Measurements from ENCODE around the gene IL1RL2. TPM values are rescaled to one million over a fixed set of nuclear protein-coding genes. Genes with fewer than 3 reads are reported as not detected.

Gene IL1RL2
- total RNA-seq, 1 experiment from 2014 or later, result not detected

DNA sequence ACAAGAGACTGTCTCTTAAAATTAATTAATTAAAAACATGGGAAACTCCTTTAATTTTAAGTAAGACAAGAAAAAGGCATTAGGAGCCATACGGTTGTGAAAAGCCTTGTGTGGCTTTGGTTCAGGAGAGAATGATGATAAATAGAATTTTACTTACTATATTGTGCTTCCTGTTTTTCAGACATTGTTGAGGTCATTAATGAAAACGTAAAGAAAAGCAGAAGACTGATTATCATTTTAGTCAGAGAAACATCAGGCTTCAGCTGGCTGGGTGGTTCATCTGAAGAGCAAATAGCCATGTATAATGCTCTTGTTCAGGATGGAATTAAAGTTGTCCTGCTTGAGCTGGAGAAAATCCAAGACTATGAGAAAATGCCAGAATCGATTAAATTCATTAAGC lies 10.7 kb upstream of the IL1RL2 start (continued):
- TF ChIP-seq, protein P1, sequence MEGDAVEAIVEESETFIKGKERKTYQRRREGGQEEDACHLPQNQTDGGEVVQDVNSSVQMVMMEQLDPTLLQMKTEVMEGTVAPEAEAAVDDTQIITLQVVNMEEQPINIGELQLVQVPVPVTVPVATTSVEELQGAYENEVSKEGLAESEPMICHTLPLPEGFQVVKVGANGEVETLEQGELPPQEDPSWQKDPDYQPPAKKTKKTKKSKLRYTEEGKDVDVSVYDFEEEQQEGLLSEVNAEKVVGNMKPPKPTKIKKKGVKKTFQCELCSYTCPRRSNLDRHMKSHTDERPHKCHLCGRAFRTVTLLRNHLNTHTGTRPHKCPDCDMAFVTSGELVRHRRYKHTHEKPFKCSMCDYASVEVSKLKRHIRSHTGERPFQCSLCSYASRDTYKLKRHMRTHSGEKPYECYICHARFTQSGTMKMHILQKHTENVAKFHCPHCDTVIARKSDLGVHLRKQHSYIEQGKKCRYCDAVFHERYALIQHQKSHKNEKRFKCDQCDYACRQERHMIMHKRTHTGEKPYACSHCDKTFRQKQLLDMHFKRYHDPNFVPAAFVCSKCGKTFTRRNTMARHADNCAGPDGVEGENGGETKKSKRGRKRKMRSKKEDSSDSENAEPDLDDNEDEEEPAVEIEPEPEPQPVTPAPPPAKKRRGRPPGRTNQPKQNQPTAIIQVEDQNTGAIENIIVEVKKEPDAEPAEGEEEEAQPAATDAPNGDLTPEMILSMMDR (IDR thresholded peaks at IDR 0.05 in 2 of 3, conservative IDR thresholded peaks at IDR 0.05 in 1 of 3; ENCODE audit: borderline replicate concordance in 1 of 3, insufficient read depth in 1 of 3, low read depth in 2 of 3, low read length in 2 of 3), result no peak
- TF ChIP-seq, protein P2, sequence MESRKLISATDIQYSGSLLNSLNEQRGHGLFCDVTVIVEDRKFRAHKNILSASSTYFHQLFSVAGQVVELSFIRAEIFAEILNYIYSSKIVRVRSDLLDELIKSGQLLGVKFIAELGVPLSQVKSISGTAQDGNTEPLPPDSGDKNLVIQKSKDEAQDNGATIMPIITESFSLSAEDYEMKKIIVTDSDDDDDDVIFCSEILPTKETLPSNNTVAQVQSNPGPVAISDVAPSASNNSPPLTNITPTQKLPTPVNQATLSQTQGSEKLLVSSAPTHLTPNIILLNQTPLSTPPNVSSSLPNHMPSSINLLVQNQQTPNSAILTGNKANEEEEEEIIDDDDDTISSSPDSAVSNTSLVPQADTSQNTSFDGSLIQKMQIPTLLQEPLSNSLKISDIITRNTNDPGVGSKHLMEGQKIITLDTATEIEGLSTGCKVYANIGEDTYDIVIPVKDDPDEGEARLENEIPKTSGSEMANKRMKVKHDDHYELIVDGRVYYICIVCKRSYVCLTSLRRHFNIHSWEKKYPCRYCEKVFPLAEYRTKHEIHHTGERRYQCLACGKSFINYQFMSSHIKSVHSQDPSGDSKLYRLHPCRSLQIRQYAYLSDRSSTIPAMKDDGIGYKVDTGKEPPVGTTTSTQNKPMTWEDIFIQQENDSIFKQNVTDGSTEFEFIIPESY (IDR thresholded peaks at IDR 0.05; ENCODE audit: extremely low read depth, insufficient replicate concordance, low read length), result no peak
- TF ChIP-seq TCF7L2 (IDR thresholded peaks at IDR 0.05; ENCODE audit: borderline replicate concordance, extremely low read depth, insufficient read depth, insufficient read length), result no peak

DNA sequence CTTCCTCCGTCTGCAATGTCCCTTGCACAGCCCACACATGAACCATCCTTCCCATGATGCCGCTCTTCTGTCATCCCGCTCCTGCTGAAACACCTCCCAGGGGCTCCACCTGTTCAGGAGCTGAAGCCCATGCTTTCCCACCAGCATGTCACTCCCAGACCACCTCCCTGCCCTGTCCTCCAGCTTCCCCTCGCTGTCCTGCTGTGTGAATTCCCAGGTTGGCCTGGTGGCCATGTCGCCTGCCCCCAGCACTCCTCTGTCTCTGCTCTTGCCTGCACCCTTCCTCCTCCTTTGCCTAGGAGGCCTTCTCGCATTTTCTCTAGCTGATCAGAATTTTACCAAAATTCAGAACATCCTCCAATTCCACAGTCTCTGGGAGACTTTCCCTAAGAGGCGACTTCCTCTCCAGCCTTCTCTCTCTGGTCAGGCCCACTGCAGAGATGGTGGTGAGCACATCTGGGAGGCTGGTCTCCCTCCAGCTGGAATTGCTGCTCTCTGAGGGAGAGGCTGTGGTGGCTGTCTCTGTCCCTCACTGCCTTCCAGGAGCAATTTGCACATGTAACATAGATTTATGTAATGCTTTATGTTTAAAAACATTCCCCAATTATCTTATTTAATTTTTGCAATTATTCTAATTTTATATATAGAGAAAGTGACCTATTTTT lies 8.9 kb upstream of the IL1RL2 start:
- H2AFZ ChIP-seq (ENCODE audit: low read depth, low read length, poor library complexity, severe bottlenecking), result no peak overlapping the region
- ATAC-seq (no peak), DNase-seq (ENCODE audit: low read depth, low spot score) (no peak)
- BruUV-seq (replicated peaks), result no TSS peak
- no peak overlapping the region for H3K4me3 ChIP-seq (replicated peaks in 1 of 2; ENCODE audit: low read depth in 1 of 2, low read length in 2 of 2)
- H3K9me3 ChIP-seq (ENCODE audit: control insufficient read depth in 1 of 2, insufficient read depth in 1 of 2, low read depth in 1 of 2, low read length in 2 of 2), result no peaks in the 10 kb centered on the region
- H3K79me2 ChIP-seq (ENCODE audit: insufficient read depth, low read length), result no peaks in the 10 kb centered on the region
- H3K36me3 ChIP-seq (ENCODE audit: control insufficient read depth in 1 of 2, insufficient read depth in 2 of 2, low read length in 2 of 2), result no peaks in the 10 kb centered on the region
- ChIA-PET CTCF (no interaction called here), RAD21 (ENCODE audit: low non-redundant PET in 1 of 2, low total read pairs in 2 of 2, uncharacterized antibody in 2 of 2, unreplicated experiment in 2 of 2) (no interaction called here), POLR2A (no interaction called here)
- H3K4me1 ChIP-seq (ENCODE audit: control insufficient read depth in 1 of 2, insufficient read depth in 2 of 2, low read length in 2 of 2), result no peaks in the 10 kb centered on the region
- no peaks in the 10 kb centered on the region for H4K20me1 ChIP-seq (ENCODE audit: insufficient read depth)
- H3K4me2 ChIP-seq (ENCODE audit: low read length), result no peak overlapping the region
- intact Hi-C loops (cut with micrococcal nuclease), result no loop called here
- H3K27me3 ChIP-seq (ENCODE audit: insufficient read depth, low read length), result no peaks in the 10 kb centered on the region
- no peak overlapping the region for H3K9ac ChIP-seq (ENCODE audit: low read length)
- no peaks in the 10 kb centered on the region for H3K9me2 ChIP-seq (ENCODE audit: insufficient read depth)
- H3K27ac ChIP-seq (ENCODE audit: low read depth, low read length), result no peak overlapping the region
- TF ChIP-seq RAD21 (IDR thresholded peaks at IDR 0.05; ENCODE audit: low read depth) (no peak), EGR1 (IDR thresholded peaks at IDR 0.05; ENCODE audit: low read depth) (no peak), EZH2phosphoT487 (IDR thresholded peaks at IDR 0.05; ENCODE audit: borderline replicate concordance) (no peak), TCF7L2 (IDR thresholded peaks at IDR 0.05; ENCODE audit: borderline replicate concordance, extremely low read depth, insufficient read depth, insufficient read length) (no peak), FOSL1 (IDR thresholded peaks at IDR 0.05; ENCODE audit: low read depth) (no peak), SP1 (IDR thresholded peaks at IDR 0.05; ENCODE audit: low read depth) (no peak), POLR2A (IDR thresholded peaks at IDR 0.05; ENCODE audit: borderline replicate concordance, extremely low read depth, insufficient read depth, insufficient read length) (no peak), EZH2 (IDR thresholded peaks at IDR 0.05) (no peak), ELF1 (IDR thresholded peaks at IDR 0.05; ENCODE audit: borderline replicate concordance, low read depth) (no peak), ZFX (IDR thresholded peaks at IDR 0.05) (no peak)
- TF ChIP-seq, protein P3, sequence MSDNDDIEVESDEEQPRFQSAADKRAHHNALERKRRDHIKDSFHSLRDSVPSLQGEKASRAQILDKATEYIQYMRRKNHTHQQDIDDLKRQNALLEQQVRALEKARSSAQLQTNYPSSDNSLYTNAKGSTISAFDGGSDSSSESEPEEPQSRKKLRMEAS (IDR thresholded peaks at IDR 0.05), result no peak

Data from HCT116 (cell line).